ENCODE measurements around the gene TMEM198.
A peak's percentile ranks its signal among the peaks of the same experiment; 100 is the strongest.

Gene TMEM198

GRCh38 chr2:219563271-219563928 is 19.6 kb downstream of the TMEM198 start:
- DNase-seq, result no peak

GRCh38 chr2:219565130-219566080 is 21.6 kb downstream of the TMEM198 start:
- no peak for DNase-seq

GRCh38 chr2:219566640-219567039 is 22.8 kb downstream of the TMEM198 start:
- DNase-seq, result no peak

- no peak for DNase-seq
Measured at GRCh38 chr2:219567131-219567530, 23.3 kb downstream of the TMEM198 start.

- no peak for DNase-seq
Measured at GRCh38 chr2:219567791-219568361, 24.0 kb downstream of the TMEM198 start.

GRCh38 chr2:219569041-219569440 is 25.2 kb downstream of the TMEM198 start:
- no peak for DNase-seq

- no peak for DNase-seq
Measured at GRCh38 chr2:219569635-219570034, 25.8 kb downstream of the TMEM198 start.

GRCh38 chr2:219570194-219570923 is 26.5 kb downstream of the TMEM198 start:
- peak; percentile 40 for DNase-seq

- no peak for DNase-seq
Measured at GRCh38 chr2:219570924-219571310, 27.1 kb downstream of the TMEM198 start.

GRCh38 chr2:219571311-219572236 is 27.7 kb downstream of the TMEM198 start, which contains the start of gene OBSL1:
Gene OBSL1, minus strand, starts transcription at chr2:219571539. Its CDS starts 307 bp downstream, at chr2:219571232.
- peak; percentile 78 for DNase-seq

GRCh38 chr2:219572237-219573001 is 28.6 kb downstream of the TMEM198 start, which contains the start of gene INHA:
Gene INHA, plus strand, starts transcription at chr2:219572310. Its CDS starts 65 bp downstream, at chr2:219572375.
- DNase-seq, result no peak

GRCh38 chr2:219573166-219573565 is 29.3 kb downstream of the TMEM198 start:
- DNase-seq, result no peak

GRCh38 chr2:219574484-219575311 is 30.9 kb downstream of the TMEM198 start:
- no peak for DNase-seq

GRCh38 chr2:219575566-219576504 is 32.0 kb downstream of the TMEM198 start:
- no peak for DNase-seq

- DNase-seq, result no peak
Measured at GRCh38 chr2:219576505-219577388, 32.9 kb downstream of the TMEM198 start.

GRCh38 chr2:219578811-219579613 is 35.2 kb downstream of the TMEM198 start:
- peak; percentile 70 for DNase-seq

GRCh38 chr2:219581346-219581745 is 37.5 kb downstream of the TMEM198 start:
- DNase-seq, result no peak

Measured in hematopoietic multipotent progenitor cell treated with erythropoietin and hydrocortisone succinate and interleukin-3 and kit ligand, for 6 days (in vitro differentiated cells).